HT1080 (cell line): ENCODE results near the gene PCBD2. TPM values are rescaled to one million over a fixed set of nuclear protein-coding genes. Genes with fewer than 3 reads are reported as not detected.
"Not testable (repeated sequence)": the region's sequence is repeated elsewhere in the genome, so short reads cannot be mapped to it uniquely, and the experiment has no call there.

Experiments used
- DNase-seq: peaks from one replicate; pipeline ENCODE4 v3.0.0-alpha.2; 2015; ENCODE audit warnings: low read depth
- total RNA-seq: library from RNA; depleted of rRNA; stranded (reverse); fragments of >200 nt; shearing (Covaris generic); gene quantifications from 2 replicates; pipeline ENCODE4 v1.2.3, GENCODE V29; 2014

The PCBD2 gene
- total RNA-seq, 1 experiment from 2014 or later = 9.1 TPM

DNA sequence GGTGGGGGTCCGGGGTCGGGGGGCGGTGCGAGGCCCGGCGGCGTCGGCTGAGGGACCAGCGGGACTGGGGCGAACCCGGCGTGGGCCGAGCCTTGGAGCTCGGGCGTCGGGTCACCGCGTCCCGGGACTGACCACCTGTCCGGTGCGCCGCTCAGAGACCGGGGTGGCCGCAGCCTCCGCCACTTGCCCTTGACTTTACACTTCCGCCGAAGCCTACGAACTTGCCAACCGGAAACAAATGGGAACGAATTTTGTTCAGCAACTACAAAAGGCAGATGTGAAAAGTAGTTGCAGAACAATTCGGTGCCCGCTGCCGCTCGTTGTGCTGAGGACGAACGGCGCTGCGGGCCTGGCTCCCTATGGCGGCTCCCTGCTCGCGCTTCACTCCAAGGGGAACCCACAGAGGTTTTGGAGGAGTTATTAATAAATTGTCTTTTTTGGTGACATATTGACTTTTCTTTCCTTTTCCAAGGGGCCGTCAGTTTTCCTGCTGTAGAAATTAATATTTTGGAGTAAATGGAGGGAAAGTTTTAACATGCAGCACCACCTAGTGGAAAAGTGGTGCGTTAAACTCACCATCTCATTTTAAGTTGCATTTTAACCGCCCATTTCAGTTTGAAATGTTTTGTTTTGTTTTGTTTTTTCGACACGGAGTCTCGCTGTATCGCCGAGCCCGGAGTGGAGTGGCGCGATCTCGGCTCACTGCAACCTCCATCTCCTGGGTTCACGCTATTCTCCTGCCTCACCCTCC is 490 bp downstream of the PCBD2 start:
- DNase-seq = peak; percentile 78

- DNase-seq = no peak
Measured at GRCh38 chr5:134906811-134907210, 1.9 kb downstream of the PCBD2 start.

- not testable (repeated sequence) for DNase-seq
Measured at GRCh38 chr5:134910752-134911151, 5.8 kb downstream of the PCBD2 start.

DNA sequence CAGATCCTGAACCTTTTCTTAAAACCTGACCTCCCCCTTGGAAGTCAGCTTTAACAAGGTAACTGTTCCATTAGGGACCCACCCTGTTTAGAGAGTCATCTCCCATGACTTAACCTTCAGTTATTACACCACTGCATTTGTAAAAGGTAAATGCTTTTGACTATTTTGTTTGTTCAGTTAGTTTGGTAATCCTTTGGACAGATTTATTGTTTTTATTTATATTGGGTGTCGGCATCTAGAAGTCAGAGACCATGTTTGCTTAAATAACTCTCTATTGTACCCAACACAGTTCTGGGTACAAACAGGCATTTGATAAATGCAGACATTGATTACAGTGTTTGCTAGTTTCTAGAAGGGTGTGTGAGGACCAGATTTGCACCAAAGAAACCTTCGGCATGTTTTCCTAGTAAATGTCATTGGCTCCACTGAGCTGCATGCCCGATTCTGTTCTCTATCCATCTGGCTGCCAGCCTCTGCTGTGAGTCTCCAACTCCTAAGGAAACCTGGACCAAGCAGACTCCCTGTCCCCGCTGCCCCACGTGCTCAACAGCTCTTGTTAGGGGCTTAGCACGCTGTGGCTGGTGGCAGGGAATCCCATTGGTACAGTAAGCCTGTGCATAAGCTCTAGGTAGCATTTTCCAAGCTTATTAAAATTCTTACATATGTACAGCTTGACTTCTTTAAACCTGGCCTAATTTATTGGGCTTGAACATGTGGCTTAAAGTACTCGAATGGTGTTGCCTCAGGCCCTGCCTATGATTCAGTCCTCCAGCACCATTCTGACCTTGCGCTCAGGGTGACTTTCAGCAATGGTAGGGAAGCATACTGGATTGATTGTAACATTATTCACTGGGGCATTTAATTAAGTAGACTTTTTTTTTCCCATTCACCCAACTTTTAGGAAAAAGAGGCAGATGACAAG is 6.6 kb downstream of the PCBD2 start:
- no peak for DNase-seq

- no peak for DNase-seq
Measured at GRCh38 chr5:134913254-134913653, 8.3 kb downstream of the PCBD2 start.

- no peak for DNase-seq
Measured at GRCh38 chr5:134913795-134914194, 8.9 kb downstream of the PCBD2 start.

GRCh38 chr5:134917070-134917815 is 12.3 kb downstream of the PCBD2 start:
- DNase-seq = no peak

- no peak for DNase-seq
Measured at GRCh38 chr5:134918861-134919260, 13.9 kb downstream of the PCBD2 start.

DNA sequence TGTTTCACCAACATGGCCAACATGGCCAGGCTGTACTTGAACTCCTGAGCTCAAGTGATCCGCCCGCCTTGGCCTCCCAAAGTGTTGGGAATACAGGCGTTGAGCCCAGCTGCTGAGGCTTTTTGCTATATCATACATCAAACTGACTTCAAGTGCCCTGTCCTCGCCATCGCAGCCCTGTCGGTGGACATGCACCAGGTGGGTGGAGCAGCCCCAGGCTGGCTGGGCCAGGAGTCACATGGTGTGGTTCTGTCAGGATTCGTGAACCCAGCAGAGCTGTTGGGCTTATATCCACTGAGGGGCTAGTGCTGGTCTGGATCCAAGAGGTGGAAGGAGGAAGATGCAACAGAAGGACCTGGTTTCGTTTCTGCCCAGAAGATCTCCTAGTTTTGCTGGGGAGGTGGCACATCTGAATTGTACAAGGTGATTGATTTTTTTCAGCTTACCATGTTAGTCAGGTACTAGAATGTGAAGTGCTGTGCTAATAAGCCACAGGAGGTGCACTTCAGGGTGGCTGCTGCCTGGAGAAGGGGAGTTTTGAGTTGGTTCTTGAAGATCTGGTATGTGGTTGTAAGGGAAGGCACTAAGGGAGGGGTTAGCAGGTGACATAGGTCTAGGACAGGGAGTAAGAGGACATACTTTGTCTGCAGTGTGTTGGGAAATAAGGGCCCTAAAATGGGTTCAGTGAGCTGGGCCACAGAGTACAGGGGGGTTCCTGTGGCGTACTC is 16.1 kb downstream of the PCBD2 start:
- DNase-seq = no peak

DNA sequence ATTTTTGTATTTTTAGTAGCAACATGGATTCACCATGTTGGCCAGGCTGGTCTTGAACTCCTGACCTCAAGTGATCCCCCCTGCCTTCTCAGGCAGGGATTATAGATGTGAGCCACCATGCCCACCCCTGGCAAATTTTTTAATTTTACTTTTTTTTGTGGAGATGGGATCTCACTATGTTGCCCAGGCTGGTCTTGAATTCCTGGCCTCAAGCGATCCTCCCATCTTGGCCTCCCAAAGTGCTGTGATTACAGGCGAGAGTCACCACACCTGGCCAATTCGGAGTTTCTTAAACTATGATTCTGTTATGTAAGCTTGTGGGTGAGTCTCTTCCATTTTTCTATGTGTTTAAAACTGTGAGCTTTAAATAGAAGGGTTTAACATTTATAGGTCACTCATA is 27.6 kb downstream of the PCBD2 start:
- DNase-seq = no peak

DNA sequence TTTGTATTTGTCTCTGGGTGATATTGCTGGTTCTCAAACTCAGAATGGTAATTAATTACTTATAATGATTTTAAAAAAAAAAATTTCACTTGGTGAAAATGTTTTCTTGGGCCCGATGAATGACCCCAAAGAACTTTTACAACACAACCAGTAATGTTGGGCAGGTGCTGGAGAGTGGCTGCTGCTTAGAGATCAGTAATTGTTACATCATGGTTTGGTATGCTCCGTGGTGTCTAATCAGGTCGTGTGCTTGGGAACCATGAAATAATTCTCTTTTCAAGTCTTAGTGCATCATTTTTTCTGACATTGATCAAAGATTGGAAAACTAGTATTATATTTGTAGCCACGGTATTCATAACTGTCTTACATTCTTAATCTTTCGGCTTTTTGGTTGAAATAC is 29.3 kb downstream of the PCBD2 start:
- no peak for DNase-seq

DNA sequence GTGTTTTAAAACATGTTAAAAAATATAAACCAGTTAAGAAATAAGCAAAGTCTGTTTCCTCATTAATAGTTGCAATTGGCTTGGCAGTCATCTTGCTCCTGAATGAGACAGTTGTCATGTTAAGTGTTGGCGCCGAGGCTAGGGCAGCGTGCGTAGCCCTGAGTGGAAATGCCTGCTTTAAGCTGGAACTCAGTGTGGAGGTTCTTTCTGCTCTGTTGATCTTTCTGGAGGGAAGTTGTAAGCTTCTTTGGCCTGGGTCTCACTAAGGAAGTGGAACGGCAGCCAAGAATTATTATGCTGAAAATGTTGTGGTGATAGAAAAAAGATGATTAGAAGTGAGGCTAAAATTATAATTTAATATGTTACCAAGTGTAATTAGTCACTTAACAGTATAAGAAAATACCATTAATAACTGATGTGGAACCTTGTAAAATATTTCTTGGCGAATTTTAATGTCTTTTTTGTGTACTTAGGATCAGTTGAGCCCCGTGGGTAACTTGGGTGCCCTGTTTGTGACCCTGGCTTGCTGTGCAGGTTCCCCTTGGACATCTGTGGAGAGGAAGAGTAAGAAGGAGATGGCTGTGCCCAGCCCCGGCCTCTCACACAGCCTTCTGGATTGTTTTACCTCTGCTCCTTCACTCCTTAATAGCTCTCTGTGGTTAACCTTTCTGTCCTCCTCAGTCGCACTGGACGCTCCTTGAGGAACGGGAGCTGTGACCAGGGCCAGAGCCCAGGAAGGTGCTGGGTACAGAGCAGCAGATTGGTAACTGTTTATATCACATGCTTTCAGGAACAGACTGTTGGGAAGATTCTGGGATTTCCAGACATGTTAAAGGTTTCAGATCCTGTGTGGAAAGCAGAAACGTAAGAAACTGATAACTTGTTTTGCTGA is 31.0 kb downstream of the PCBD2 start:
- no peak for DNase-seq

GRCh38 chr5:134937526-134937925 is 32.6 kb downstream of the PCBD2 start:
- DNase-seq = no peak

DNA sequence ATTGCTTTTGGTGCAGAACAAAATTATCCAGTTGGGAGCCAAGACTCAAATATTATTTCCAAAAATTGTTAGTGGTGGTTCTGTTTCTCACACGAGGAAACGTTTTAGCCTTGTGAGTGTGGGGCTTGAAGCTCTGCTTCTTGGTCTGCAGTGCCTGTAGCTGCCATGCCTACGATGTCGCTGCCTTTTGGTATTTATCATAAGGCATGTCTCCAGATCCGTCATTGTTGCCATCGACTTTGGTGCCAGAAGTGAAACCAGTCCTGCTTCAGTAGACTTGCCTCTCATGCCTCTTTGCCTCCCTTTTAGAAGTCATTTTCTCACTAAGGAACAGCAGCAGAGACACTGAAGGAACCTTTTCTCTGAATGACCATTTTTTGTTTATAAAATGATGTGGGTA is 33.1 kb downstream of the PCBD2 start:
- no peak for DNase-seq

GRCh38 chr5:134939500-134939899 is 34.6 kb downstream of the PCBD2 start:
- no peak for DNase-seq

DNA sequence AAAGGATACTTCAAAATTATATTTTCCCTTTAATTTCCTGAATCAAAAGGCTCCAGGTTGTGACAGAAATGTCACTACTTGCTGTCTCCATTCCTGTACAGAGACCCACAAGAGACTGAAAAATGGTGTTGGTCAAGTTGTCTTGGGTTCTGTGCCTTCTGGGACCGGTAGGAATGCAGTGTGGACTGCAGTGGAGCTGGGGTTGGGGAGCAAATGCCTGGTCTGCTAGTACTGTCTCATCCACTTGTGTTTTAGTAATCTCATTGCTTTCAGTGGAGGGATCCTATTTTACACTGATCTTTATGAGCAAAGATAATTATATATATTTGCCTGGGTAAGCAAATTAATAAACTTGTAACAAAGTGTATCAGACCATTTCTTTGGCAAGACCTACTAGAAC is 38.6 kb downstream of the PCBD2 start:
- no peak for DNase-seq

- DNase-seq = no peak
Measured at GRCh38 chr5:134944630-134945029, 39.7 kb downstream of the PCBD2 start.

GRCh38 chr5:134945041-134945440 is 40.1 kb downstream of the PCBD2 start:
- DNase-seq = no peak

DNA sequence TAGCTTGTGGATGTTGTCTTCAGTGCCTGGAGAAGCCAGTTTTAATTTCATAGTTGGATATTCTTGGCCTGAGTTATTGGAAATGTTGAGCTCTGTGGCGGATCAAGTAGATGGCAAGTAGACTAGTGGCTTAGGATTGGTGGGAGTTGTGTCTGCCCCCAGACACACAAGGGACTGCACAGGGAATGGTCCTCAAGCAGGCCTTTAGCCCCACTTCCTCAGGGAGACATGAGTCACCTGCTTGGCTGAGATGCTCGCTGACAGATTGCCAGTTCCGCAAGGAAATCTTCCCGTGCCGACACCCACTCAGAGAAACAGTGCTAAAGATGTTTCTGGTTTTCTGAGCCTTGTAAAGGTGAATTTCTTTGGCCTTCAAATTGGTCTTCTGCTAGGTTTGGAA is 44.0 kb downstream of the PCBD2 start:
- peak; percentile 64 for DNase-seq

DNA sequence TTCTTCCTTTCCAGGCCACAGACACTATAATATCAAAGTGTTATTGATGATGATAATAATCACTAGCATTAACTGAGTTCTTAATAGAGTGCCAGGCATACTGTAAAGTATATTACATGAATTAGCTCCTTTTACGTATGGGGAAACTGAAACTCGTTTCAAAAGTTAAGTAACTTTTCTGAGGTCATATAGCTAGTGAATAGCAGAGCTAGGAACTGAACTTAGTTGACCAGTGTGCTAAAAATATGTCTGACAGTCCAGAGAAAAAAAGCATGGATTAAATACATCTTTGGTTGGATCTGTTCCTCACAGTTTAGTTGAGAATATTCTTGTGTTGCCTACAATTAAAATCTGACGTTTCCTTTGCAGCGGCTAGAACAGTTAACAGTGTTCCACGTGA is 44.4 kb downstream of the PCBD2 start:
- no peak for DNase-seq
